Measurements from ENCODE around the gene RMND5B.

DNA sequence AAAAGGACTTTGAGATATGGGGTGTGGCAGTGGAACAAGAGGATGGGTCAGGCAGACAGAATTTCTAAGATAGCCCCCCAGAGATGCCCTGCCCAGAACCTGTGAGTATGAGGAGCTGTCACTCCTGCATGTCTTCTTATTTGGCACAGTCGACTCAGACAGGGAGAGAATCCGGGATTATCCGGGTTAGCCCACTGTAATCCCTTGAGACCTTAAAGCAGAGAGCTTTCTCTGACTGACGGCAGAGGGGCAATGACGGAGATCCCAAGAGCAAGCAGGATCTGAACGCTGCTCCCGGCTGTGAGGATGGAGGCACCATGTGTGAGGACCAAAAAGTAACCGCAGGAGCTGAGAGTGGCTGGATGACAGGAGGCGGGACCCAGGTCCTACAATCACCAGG is 31.7 kb downstream of the RMND5B start:
- TF ChIP-seq, protein P1, sequence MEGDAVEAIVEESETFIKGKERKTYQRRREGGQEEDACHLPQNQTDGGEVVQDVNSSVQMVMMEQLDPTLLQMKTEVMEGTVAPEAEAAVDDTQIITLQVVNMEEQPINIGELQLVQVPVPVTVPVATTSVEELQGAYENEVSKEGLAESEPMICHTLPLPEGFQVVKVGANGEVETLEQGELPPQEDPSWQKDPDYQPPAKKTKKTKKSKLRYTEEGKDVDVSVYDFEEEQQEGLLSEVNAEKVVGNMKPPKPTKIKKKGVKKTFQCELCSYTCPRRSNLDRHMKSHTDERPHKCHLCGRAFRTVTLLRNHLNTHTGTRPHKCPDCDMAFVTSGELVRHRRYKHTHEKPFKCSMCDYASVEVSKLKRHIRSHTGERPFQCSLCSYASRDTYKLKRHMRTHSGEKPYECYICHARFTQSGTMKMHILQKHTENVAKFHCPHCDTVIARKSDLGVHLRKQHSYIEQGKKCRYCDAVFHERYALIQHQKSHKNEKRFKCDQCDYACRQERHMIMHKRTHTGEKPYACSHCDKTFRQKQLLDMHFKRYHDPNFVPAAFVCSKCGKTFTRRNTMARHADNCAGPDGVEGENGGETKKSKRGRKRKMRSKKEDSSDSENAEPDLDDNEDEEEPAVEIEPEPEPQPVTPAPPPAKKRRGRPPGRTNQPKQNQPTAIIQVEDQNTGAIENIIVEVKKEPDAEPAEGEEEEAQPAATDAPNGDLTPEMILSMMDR (IDR thresholded peaks at IDR 0.05), result no peak
- TF ChIP-seq EZH2phosphoT487 (IDR thresholded peaks at IDR 0.05), result no peak
